GM19438 (cell line): ENCODE data around the gene MBP.
"Not testable (repeated sequence)": the region's sequence is repeated elsewhere in the genome, so short reads cannot be mapped to it uniquely, and the experiment has no call there.

Experiments
- ATAC-seq: cut with Tn5 transposase; IDR thresholded peaks from one replicate; pipeline ENCODE4 v1.9.1; 2021; ENCODE audit warnings: low read depth; ENCODE audit not compliant: unreplicated experiment

The MBP gene

DNA sequence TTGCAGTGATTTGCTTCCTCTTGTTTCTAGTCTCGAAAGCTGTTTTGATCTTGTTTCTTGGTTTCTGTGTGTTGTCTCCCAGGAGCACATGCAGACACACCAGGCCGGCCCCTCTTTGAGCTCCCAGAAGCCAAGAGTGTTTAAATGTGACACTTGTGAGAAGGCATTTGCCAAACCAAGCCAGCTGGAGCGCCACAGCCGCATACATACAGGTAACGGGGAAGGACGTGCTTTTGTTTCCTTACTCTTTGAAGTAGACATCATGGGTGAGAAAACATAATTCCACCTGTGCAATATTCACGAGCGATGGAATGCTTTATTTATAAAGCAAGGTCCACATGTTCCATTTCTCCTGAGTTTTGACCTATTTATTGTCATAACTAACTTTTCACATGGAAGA lies 173.0 kb downstream of the MBP start:
- ATAC-seq, result no peak

DNA sequence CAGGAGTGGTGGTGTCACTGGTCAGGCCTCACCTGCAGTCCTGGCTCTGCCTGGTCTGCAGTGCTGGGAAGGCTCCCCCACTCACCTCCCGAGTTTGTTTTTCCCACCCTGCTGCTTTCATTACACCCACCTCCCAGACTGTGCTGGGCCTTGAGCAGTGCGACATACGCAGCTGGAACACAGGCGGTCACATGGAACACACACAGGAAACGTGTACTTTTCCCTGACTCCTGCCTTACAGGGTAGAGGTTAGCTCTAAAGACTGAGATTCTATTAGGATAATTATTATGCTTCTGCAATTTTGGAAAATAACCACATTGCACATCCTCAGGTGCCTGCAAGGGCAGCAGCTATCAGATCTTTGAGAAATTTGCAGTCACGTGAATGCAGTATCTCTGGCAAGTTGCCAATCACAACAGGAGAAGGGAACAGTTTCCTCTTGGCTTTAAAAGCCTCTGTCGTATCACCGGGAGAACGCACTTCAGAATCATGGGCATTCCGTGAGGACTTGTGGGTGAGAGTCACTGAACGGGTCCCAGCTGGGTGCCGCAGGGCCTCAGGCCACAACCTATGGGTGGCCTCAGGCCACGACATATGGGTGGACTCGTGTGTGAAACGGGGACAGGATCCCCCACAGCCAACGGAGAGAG lies 173.8 kb downstream of the MBP start:
- ATAC-seq, result no peak

DNA sequence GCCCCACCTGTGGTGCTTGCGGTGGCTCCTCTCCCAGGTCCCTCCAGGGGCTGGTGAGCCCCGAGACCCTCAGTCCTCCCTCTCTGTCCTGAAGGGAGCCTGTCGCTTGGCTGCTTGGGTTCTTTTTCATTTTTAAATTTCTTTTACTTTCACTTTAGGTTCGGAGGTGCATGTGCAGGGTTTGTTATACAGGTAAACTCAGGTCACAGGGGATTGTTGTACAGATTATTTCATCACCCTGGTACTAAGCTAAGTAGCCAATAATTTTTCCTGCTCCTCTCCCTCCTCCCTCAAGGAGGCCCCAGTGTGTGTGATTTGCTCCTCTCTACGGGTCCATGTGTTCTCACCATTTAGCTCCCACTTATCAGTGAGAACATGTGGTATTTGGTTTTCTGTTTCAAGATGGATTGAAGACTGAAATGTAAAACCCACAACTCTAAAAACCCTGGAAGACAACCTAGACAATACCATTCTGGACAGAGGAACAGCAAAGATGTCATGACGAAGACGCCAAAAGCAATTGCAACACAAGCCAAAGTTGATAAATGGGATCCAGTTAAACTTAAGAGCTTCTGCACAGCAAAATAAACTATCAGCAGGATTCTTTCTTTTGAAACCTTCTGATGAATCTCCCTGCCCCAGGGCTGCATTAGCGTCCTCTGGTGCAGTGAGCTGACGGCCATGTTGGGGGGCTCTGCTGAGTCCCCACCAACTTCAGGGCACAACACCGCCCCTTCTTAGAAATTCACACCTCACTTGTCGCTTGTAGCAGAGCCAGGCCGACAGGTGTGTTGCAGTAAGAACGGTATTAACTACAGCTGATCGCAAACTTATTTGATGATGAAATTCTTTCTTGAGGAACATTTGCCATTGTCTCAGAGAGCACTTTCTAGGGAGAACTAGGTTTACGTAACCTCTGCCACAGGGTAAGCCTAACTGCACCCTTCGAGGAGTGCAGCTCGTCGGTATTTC lies 174.9 kb downstream of the MBP start:
- no peak for ATAC-seq

- ATAC-seq, result no peak
These were observed 175.9 kb downstream of the MBP start for GRCh38 chr18:76956648-76957047.

GRCh38 chr18:76955524-76956170 lies 176.9 kb downstream of the MBP start:
- no peak for ATAC-seq

GRCh38 chr18:76953583-76954233 lies 178.9 kb downstream of the MBP start:
- ATAC-seq, result no peak

DNA sequence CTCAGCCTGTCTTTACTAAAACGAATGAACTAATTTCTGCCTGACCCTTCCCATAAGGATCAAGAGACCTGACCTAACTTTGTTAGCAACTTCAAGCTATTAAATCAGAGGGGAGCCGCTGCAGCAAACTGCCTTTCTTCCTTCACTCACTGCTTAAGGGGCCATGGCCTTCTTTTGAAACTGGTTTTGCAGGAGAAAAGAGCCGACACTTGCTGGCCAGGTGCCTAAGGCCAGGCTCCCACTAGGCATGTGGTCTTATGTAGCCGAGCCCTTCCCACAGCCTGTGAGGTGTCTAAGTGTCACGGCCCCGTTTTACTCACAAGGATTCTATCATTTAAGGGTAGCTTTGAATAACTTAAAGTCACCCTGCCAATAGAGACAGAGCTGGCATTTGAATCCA lies 179.4 kb downstream of the MBP start:
- no peak for ATAC-seq

DNA sequence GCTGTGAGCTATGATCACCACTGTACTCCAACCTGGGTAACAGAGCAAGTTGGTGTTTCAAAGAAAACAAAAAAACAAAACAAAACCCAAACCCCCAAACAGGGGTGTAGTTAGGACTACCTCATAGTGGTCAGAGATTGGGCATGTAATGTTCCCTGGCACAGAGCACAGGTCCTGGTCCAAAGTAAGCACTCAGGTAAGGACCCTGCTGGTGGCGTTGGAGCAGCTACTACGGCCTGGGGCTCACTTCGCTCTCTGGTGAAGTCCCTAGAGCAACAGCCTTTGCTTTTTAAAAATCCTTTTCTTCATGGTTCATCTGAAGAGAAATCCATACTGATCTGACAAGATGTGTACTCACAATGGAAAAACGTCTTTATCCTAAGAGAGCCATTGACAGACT lies 179.8 kb downstream of the MBP start:
- no peak for ATAC-seq

DNA sequence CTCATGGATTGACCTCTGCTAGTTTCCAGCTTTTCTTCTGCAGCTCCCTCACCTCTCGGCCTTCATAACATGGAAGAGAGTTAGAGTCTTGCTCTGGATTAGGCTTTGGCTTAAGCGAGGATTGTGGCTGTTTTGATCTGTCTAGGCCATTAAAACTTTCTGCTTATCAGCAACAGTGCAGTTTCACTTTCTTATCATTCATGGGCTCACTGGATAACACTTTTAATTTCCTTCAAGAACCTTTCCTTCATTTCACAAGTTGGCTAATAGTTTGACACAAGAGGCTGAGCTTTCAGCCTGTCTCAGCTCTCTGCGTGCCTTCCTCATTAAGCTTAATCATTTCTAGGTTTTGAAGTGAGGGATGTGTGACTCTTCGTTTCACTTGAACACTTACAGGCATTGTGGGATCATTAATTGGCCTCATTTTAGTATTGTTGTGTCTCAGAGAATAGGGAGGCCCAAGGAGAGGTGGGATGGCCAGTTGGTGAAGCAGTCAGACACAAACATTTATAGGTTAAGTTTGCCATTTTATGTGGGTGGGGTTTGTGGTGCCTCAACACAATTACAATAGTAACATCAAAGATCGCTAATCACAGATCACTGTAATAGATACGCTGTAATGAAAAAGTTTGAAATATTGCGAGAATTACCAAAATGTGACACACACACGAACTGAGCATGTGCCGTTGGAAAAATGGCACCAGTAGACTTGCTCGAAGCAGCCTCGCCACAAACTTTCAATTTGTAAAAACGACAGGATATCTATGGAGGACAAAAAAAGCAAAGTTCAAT lies 180.9 kb downstream of the MBP start:
- no peak for ATAC-seq

- no peak for ATAC-seq
These were observed 184.2 kb downstream of the MBP start for GRCh38 chr18:76948345-76948744.

- ATAC-seq, result not testable (repeated sequence)
These were observed 188.2 kb downstream of the MBP start for GRCh38 chr18:76944346-76944745.

DNA sequence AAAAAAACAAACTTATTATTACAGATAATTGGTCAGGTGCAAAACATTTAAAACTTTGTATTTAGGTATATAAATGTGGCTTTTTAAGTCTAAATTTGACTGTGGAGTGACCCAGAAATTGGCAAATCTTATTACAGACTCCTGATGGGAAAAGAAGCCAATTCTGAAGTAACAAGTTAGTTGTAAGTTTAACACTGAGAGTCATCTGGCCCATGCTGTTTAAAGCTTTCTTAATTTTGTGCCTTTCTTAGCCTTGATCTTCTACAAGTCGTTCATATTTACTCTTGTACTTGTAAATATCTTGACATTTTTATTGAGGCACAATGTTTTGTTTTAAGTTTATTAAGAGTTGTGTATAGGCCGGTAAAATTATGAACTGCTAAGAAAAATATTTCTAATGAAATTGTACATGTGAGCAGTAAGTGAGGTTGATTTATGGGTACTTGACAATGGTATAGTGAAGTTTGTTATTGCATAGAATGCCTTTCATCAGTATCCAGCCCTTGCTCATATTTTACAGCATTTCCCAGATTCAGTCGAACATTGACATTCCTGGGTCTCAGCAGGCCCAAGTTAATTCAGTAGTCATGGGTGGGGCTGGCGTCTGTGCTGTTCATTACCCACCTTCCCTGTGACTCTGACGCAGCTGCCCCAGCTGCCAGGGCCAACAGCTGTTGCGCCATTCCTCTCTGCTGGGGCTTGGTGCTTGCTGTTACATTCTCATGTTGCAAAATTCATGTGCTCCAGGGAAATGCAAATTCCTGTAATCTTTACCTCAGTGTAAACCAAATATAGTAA lies 188.8 kb downstream of the MBP start:
- no peak for ATAC-seq

DNA sequence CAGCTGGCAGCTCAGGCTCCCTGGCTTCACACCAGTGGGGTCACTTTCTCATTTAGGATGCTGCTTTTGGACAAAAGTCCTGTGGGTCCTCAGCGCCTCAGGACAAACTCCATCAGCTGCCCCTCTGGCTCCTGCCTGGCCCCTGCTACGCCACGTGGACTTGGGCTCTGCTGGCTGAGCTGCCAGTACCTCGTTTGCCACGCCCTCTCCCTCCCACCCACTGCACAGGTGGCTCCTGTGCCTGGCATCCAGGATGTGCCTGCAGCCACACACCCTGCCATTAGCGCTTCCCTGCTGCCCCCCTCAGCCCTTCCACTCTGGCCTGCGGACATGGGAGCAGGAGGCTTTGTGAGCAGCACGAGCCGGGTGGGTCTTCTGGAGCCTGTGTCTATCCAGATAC lies 191.3 kb downstream of the MBP start:
- ATAC-seq, result no peak

GRCh38 chr18:76938619-76939018 lies 194.0 kb downstream of the MBP start:
- ATAC-seq, result no peak

GRCh38 chr18:76937597-76937996 lies 195.0 kb downstream of the MBP start:
- no peak for ATAC-seq

GRCh38 chr18:76936877-76937276 lies 195.7 kb downstream of the MBP start:
- ATAC-seq, result no peak

DNA sequence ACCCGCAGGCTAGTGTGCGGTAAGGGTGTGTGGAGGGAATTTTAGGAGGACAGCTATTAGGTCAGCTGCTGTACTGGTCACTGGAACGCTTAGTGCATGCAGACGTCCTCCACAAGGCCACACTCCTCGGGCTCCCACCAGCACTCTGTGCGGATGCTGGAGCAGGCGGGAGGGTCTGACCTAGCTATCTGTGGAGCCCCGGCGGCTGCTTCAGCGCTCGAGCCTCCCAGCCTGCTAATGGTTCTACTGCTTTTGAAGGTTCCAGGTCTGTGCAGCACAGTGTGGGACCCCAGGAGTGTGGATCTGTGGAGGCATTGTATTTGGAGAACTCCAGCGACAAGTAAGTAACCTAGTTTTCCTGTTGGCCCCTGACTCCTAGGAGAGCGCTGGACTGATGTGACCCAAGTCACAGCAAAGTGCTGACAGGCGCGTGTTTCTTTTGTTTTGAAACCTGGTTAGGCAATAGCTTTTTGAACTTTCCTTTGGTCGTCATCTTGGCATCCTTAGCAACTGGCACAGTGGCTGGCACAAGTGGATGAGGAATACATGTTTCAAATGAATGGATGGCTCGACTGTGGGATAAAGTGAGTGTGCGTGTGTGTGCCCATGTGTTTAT lies 196.8 kb downstream of the MBP start:
- no peak for ATAC-seq

GRCh38 chr18:76932026-76932819 lies 200.4 kb downstream of the MBP start:
- ATAC-seq, result no peak
